Endothelial cell of umbilical vein (primary cell): ENCODE measurements around the gene PRRX2. TPM values are rescaled to one million over a fixed set of nuclear protein-coding genes. Genes with fewer than 3 reads are reported as not detected.

ENCODE experiments used
- BruUV-seq: library from RNA; stranded (reverse); fragments of 400-500 nt; replicated peaks from 2 replicates; lab custom pipeline; 2021; lab: Mats Ljungman, UMichigan
- CTCF ChIA-PET: fragments of 300-600, 350-600 bp; sonication (Branson Sonifier 250); formaldehyde crosslinking; loops from one replicate; lab custom pipeline; 2021; ENCODE audit warnings: antibody characterized with exemption, inconsistent platforms; lab: Charles Lee
- POLR2A ChIA-PET: fragments of 300-600, 350-600 bp; sonication (Branson Sonifier 250); formaldehyde crosslinking; loops from one replicate; lab custom pipeline; 2021; ENCODE audit warnings: antibody characterized with exemption, inconsistent platforms; lab: Charles Lee
- DNase-seq: peaks from one replicate; pipeline ENCODE4 v3.0.0-alpha.2; 2011; ENCODE audit warnings: low read depth, low spot score
- FAIRE-seq: peaks from 2 replicates; lab custom pipeline; 2011; peaks lifted over from hg19 to GRCh38; lab: Jason Lieb, UNC
- H2AFZ ChIP-seq: 2 replicates; pipeline ENCODE4 v1.6.0; 2012; ENCODE audit warnings: low read depth, low read length, control low read depth, inconsistent platforms
- H3K27ac ChIP-seq: 2 replicates; pipeline ENCODE4 v1.5.1; 2011; ENCODE audit warnings: low read depth, mild to moderate bottlenecking, control low read depth, low read length, moderate library complexity; ENCODE audit not compliant: insufficient read depth
- H3K27me3 ChIP-seq, 2 experiments: 2 replicates each; pipeline versions ENCODE4 v1.6.0 to v1.6.1; 2011; ENCODE audit warnings: low read length in 2 of 2, mixed read lengths in 1 of 2; ENCODE audit not compliant: control insufficient read depth in 2 of 2, insufficient read depth in 2 of 2
- H3K36me3 ChIP-seq, 2 experiments: 2 replicates in 1 of 2; 3 replicates in 1 of 2; pipeline ENCODE4 v1.5.1; 2011; ENCODE audit warnings: low read length in 2 of 2, mild to moderate bottlenecking in 1 of 2, moderate library complexity in 1 of 2; ENCODE audit not compliant: control insufficient read depth in 2 of 2, insufficient read depth in 2 of 2; ENCODE audit errors: extremely low read depth in 1 of 2
- H3K4me1 ChIP-seq: 3 replicates; pipeline ENCODE4 v1.5.1; 2011; ENCODE audit warnings: mild to moderate bottlenecking, low read length; ENCODE audit not compliant: control insufficient read depth, insufficient read depth; ENCODE audit errors: extremely low read depth
- H3K4me2 ChIP-seq: 2 replicates; pipeline ENCODE4 v1.6.1; 2011; ENCODE audit warnings: low read length, control low read depth, mixed read lengths; ENCODE audit not compliant: insufficient read depth
- H3K4me3 ChIP-seq, 3 experiments: fragments of 200-600 bp in 1 of 3; sonication (generic), shearing (Covaris generic) in 1 of 3; replicated peaks in 1 of 3; 2 replicates each; pipeline ENCODE4 v1.5.1; 2011 to 2016; ENCODE audit warnings: control low read depth in 3 of 3, low read length in 3 of 3, mild to moderate bottlenecking in 2 of 3, inconsistent platforms in 1 of 3, low read depth in 1 of 3, moderate library complexity in 1 of 3; ENCODE audit not compliant: insufficient read depth in 1 of 3
- H3K79me2 ChIP-seq: 2 replicates; pipeline ENCODE4 v1.6.0; 2012; ENCODE audit warnings: low read length, inconsistent platforms; ENCODE audit not compliant: control insufficient read depth, insufficient read depth
- H3K9ac ChIP-seq: replicated peaks from 2 replicates; pipeline ENCODE3; 2011; ENCODE audit warnings: low read length, control low read depth; ENCODE audit not compliant: insufficient read depth; ENCODE audit errors: extremely low read depth
- H3K9me1 ChIP-seq: replicated peaks from 3 replicates; pipeline ENCODE4 v1.6.0; 2011; ENCODE audit warnings: mild to moderate bottlenecking, low read length; ENCODE audit not compliant: control insufficient read depth, insufficient read depth; ENCODE audit errors: extremely low read depth
- H3K9me3 ChIP-seq: replicated peaks from 2 replicates; pipeline ENCODE4 v1.5.1; 2012; ENCODE audit warnings: low read length, inconsistent platforms; ENCODE audit not compliant: control insufficient read depth, insufficient read depth
- H4K20me1 ChIP-seq: replicated peaks from 2 replicates; pipeline ENCODE3; 2011; ENCODE audit warnings: mild to moderate bottlenecking, low read length; ENCODE audit not compliant: control insufficient read depth, insufficient read depth; ENCODE audit errors: extremely low read depth
- GATA2 ChIP-seq: IDR thresholded peaks from 2 replicates; pipeline ENCODE4 v1.7.0; 2011; ENCODE audit warnings: low read depth, mild to moderate bottlenecking, moderate library complexity, mixed read lengths, low read length; ENCODE audit not compliant: insufficient read length, insufficient read depth
- MYC ChIP-seq: IDR thresholded peaks from one replicate; pipeline ENCODE4 v1.6.1; 2011; ENCODE audit warnings: mild to moderate bottlenecking, low read depth, low read length
- POLR2AphosphoS5 ChIP-seq: IDR thresholded peaks from 2 replicates; pipeline ENCODE4 v1.6.1; 2012; ENCODE audit warnings: low read depth, mild to moderate bottlenecking, control low read depth, low read length, moderate library complexity; ENCODE audit not compliant: insufficient read depth
- dilution Hi-C: fragments of 300-500 bp; cut with MboI; formaldehyde crosslinking; loops from one replicate; pipeline ENCODE4 v1.15.0; 2019; ENCODE audit warnings: low sequenced_read_pairs; ENCODE audit not compliant: extremely low pct_ligation_motif_present
- intact Hi-C: fragments of 100-400 bp; cut with micrococcal nuclease; formaldehyde crosslinking; loops from one replicate; pipeline ENCODE4 v1.10.0; 2022
- polyA plus RNA-seq, 4 experiments: library from polyadenylated mRNA; depleted of rRNA in 3 of 4; stranded (reverse) in 3 of 4; unstranded in 1 of 4; fragments of >200 nt; gene quantifications; 2 replicates each; pipeline versions ENCODE4 v1.2.1 to v1.2.3, GENCODE V29; 2011 to 2012; ENCODE audit warnings: missing spikeins in 1 of 4
- total RNA-seq: library from RNA; stranded (reverse); gene quantifications from 2 replicates; pipeline ENCODE4 v1.2.3, GENCODE V29; 2021
- TF ChIP-seq, protein P1 (sequence below): IDR thresholded peaks from 2 replicates; pipeline ENCODE4 v1.6.1; 2011; ENCODE audit not compliant: insufficient read depth, insufficient read length
- TF ChIP-seq, protein P2 (sequence below), 2 donors: IDR thresholded peaks; 1 replicate in 1 of 2; 2 replicates in 1 of 2; pipeline ENCODE4 v1.5.1; 2011; ENCODE audit warnings: low read length in 2 of 2, mild to moderate bottlenecking in 2 of 2, moderate library complexity in 2 of 2, control low read depth in 1 of 2, inconsistent platforms in 1 of 2, low read depth in 1 of 2; ENCODE audit not compliant: insufficient read depth in 1 of 2; ENCODE audit errors: extremely low read depth in 1 of 2

Gene PRRX2
- total and polyA plus RNA-seq, 2 donors (not counting 3 experiments of a cell fraction or from before 2014, with no cell fraction given): 0.19 to 0.77 TPM

DNA sequence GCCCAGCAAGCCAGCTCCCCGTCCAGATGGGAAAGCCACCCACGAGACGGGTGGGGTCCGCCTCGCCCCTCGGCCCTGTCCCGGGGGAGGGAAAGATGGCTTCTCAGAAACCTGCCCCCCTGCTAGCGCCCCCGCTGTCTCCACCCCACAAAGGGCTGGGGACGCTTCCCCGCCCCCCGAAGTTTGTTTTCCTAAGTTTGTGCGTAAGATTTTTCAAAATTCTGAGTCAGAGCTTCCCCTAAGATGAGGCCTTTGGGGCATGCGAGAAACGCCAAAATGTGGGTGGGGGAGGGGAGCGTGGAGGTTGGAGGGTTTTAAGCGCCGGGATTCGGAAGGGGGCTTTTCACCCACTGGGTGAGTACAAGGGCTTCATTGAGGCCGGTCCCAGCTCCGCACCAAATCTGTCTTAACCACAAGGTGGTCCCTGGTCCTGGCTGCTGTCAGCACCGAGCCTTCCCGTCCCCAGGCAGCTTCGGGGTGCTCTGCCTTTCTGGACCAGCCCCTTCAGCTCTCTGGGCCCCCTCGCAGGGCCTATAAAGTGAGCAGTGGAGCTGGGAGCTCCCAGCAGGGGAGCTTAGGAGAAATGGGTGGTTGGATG lies 32.3 kb downstream of the PRRX2 start:
- H3K27ac ChIP-seq: peak overlapping the region; percentile 56
- H3K9me3 ChIP-seq: no peaks in the 10 kb centered on the region
- H3K4me2 ChIP-seq: peak overlapping the region; percentile 7
- peak overlapping the region; percentile 82 for H3K9ac ChIP-seq
- peaks cover 8 to 14% of the 10 kb centered on the region in 2 experiments for H3K27me3 ChIP-seq
- peaks cover 5% of the 10 kb centered on the region for H3K4me1 ChIP-seq
- no peak for DNase-seq
- TF ChIP-seq, protein P1, sequence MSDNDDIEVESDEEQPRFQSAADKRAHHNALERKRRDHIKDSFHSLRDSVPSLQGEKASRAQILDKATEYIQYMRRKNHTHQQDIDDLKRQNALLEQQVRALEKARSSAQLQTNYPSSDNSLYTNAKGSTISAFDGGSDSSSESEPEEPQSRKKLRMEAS: no peak
- TF ChIP-seq GATA2 (no peak), MYC (no peak)
- no peak for FAIRE-seq
- peak overlapping the region; percentile 33 to 44 (median 33) for H3K4me3 ChIP-seq
- no peaks in the 10 kb centered on the region for H4K20me1 ChIP-seq
- H3K36me3 ChIP-seq: no peaks in the 10 kb centered on the region
- peak overlapping the region; percentile 48 for H2AFZ ChIP-seq
- CTCF ChIA-PET: interaction anchor here (0.6 to 1.0 kb wide), 2 partner anchors 28 to 942 kb away, joined by 3 read pairs; no protein-coding TSS in a partner anchor
- POLR2A ChIA-PET: no interaction called here
- H3K9me1 ChIP-seq: no peaks in the 10 kb centered on the region
- no peaks in the 10 kb centered on the region for H3K79me2 ChIP-seq
- BruUV-seq: no TSS peak
- dilution Hi-C loops: no loop called here
- intact Hi-C loops: loop anchor here (5.0 kb wide), 1 partner anchor 45 kb away; no protein-coding TSS in a partner anchor

DNA sequence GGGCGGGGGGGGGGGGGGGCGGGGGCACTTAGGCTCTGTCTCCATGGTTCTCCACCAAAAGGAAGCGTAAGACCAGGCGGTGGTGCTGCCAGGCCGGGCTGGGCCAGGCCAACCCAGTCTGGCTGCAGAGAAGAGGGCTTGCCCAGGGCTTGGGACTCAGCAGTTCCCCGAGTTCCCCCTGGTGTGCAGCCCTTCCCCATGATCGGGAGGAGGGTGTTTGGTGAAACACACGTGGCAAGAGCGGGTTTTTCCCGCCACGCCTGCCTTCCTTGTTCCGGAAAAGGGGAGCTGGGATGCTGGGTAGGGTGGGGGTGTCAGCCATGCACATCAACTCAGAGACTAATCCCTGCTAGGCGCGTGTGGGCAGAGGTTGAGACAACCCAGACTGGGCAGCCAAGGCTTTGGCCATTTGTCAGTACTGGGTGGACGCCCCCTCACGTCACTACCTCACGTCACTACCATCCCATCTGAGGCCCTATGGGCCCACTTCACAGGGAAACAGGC lies 32.9 kb downstream of the PRRX2 start:
- dilution Hi-C loops (no loop called here), intact Hi-C loops (loop anchor here (5.0 kb wide), 1 partner anchor 46 kb away; no protein-coding TSS in a partner anchor)
- ChIA-PET POLR2A (interaction anchor here (0.6 kb wide), 1 partner anchor 655 kb away, joined by 3 read pairs; no protein-coding TSS in a partner anchor), CTCF (interaction anchor here (0.6 to 1.0 kb wide), 2 partner anchors 27 to 942 kb away, joined by 3 read pairs; no protein-coding TSS in a partner anchor)
- H3K9ac ChIP-seq: no peak overlapping the region
- H3K79me2 ChIP-seq: no peaks in the 10 kb centered on the region
- no peaks in the 10 kb centered on the region for H3K9me3 ChIP-seq
- peaks cover 8 to 14% of the 10 kb centered on the region in 2 experiments for H3K27me3 ChIP-seq
- H3K27ac ChIP-seq: no peak overlapping the region
- peaks cover 5% of the 10 kb centered on the region for H3K4me1 ChIP-seq
- H3K36me3 ChIP-seq: no peaks in the 10 kb centered on the region
- no peaks in the 10 kb centered on the region for H4K20me1 ChIP-seq
- no peak overlapping the region for H3K4me3 ChIP-seq
- H3K4me2 ChIP-seq: no peak overlapping the region
- no peak for DNase-seq
- H3K9me1 ChIP-seq: no peaks in the 10 kb centered on the region
- no TSS peak for BruUV-seq
- FAIRE-seq: no peak
- no peak overlapping the region for H2AFZ ChIP-seq
- TF ChIP-seq POLR2AphosphoS5 (no peak), GATA2 (no peak)
- TF ChIP-seq, protein P2, sequence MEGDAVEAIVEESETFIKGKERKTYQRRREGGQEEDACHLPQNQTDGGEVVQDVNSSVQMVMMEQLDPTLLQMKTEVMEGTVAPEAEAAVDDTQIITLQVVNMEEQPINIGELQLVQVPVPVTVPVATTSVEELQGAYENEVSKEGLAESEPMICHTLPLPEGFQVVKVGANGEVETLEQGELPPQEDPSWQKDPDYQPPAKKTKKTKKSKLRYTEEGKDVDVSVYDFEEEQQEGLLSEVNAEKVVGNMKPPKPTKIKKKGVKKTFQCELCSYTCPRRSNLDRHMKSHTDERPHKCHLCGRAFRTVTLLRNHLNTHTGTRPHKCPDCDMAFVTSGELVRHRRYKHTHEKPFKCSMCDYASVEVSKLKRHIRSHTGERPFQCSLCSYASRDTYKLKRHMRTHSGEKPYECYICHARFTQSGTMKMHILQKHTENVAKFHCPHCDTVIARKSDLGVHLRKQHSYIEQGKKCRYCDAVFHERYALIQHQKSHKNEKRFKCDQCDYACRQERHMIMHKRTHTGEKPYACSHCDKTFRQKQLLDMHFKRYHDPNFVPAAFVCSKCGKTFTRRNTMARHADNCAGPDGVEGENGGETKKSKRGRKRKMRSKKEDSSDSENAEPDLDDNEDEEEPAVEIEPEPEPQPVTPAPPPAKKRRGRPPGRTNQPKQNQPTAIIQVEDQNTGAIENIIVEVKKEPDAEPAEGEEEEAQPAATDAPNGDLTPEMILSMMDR (IDR thresholded peaks at IDR 0.05; ENCODE audit: extremely low read depth in 1 of 2, insufficient read depth in 1 of 2, low read depth in 1 of 2, low read length in 2 of 2): no peak
